H1 (cell line): ENCODE data around the gene POLR2A. TPM values are rescaled to one million over a fixed set of nuclear protein-coding genes. Genes with fewer than 3 reads are reported as not detected.

ENCODE experiments used
- BCL11A ChIP-seq, 2 experiments: IDR thresholded peaks; one replicate each; pipeline ENCODE4 v1.6.1; 2011; ENCODE audit warnings: low read depth in 2 of 2, low read length in 2 of 2, mild to moderate bottlenecking in 2 of 2
- BRCA1 ChIP-seq: IDR thresholded peaks from 2 replicates; pipeline ENCODE4 v1.6.1; 2012; ENCODE audit warnings: low read depth, low read length, improper control_type of control experiment
- CTBP2 ChIP-seq: IDR thresholded peaks from 2 replicates; pipeline ENCODE4 v1.7.0; 2011; ENCODE audit warnings: borderline replicate concordance, mild to moderate bottlenecking, moderate library complexity, mixed read lengths, low read length; ENCODE audit not compliant: insufficient read depth, insufficient read length
- KDM5A ChIP-seq: fragments of 200-600 bp; IDR thresholded peaks from 2 replicates; pipeline ENCODE4 v1.7.1; 2012; ENCODE audit warnings: mild to moderate bottlenecking, low read length, inconsistent platforms, mixed read lengths
- PHF8 ChIP-seq: fragments of 200-600 bp; sonication (generic); conservative IDR thresholded peaks from 2 replicates; pipeline ENCODE4 v1.7.1; 2012; ENCODE audit warnings: low read depth, mild to moderate bottlenecking, inconsistent platforms, low read length, moderate library complexity
- POLR2A ChIP-seq, 2 experiments: IDR thresholded peaks; 1 replicate in 1 of 2; 2 replicates in 1 of 2; pipeline ENCODE4 v1.6.1; 2011; ENCODE audit warnings: low read depth in 2 of 2, low read length in 2 of 2, mild to moderate bottlenecking in 2 of 2; ENCODE audit errors: control extremely low read depth in 1 of 2
- RAD21 ChIP-seq, 2 experiments: IDR thresholded peaks in 1 of 2; conservative IDR thresholded peaks in 1 of 2; 2 replicates each; pipeline ENCODE4 v1.6.1; 2011; ENCODE audit warnings: low read depth in 2 of 2, low read length in 2 of 2, improper control_type of control experiment in 1 of 2, inconsistent platforms in 1 of 2, mild to moderate bottlenecking in 1 of 2, moderate library complexity in 1 of 2
- RBBP5 ChIP-seq: IDR thresholded peaks from 2 replicates; pipeline ENCODE4 v1.7.1; 2012; ENCODE audit warnings: low read depth, mild to moderate bottlenecking, inconsistent platforms, low read length, moderate library complexity, borderline replicate concordance
- RFX5 ChIP-seq: IDR thresholded peaks from 2 replicates; pipeline ENCODE4 v1.6.1; 2011; ENCODE audit warnings: low read depth, low read length, improper control_type of control experiment, borderline replicate concordance
- SIN3A ChIP-seq, 2 experiments: IDR thresholded peaks in 1 of 2; conservative IDR thresholded peaks in 1 of 2; 2 replicates each; pipeline ENCODE4 v1.6.1; 2011 to 2012; ENCODE audit warnings: low read length in 2 of 2, improper control_type of control experiment in 1 of 2, low read depth in 1 of 2, mild to moderate bottlenecking in 1 of 2
- SIRT6 ChIP-seq: IDR thresholded peaks from one replicate; pipeline ENCODE4 v1.7.1; 2012; ENCODE audit warnings: low read length, inconsistent platforms
- SIX5 ChIP-seq: IDR thresholded peaks from 2 replicates; pipeline ENCODE4 v1.6.1; 2011; ENCODE audit warnings: mild to moderate bottlenecking, low read depth, low read length
- TAF1 ChIP-seq: IDR thresholded peaks from 2 replicates; pipeline ENCODE4 v1.6.1; 2011; ENCODE audit warnings: mild to moderate bottlenecking, low read depth, low read length
- polyA plus RNA-seq, 7 experiments: library from polyadenylated mRNA; depleted of rRNA in 3 of 7; stranded (reverse) in 5 of 7; unstranded in 2 of 7; fragments of >200 nt in 5 of 7; fragments of 200-250 nt in 2 of 7; gene quantifications; 1 replicate in 5 of 7; 2 replicates in 1 of 7; 4 replicates in 1 of 7; pipeline versions ENCODE4 v1.2.1 to v1.2.3, GENCODE V29; 2011 to 2013; ENCODE audit warnings: missing spikeins in 2 of 7, mixed read lengths in 2 of 7
- total RNA-seq: library from RNA; stranded (reverse); fragmentation: NEBNext Ultra II Directional; extraction: Animal tissue kit (Norgen Biotek cat#: 25700); gene quantifications from 2 replicates; pipeline ENCODE4 v1.2.1, GENCODE V29; 2021

The POLR2A gene
- total and polyA plus RNA-seq, 2 of the 8 experiments (the other 6 are each of a cell fraction or from before 2014, with no cell fraction given) = 26.8 to 150 TPM

GRCh38 chr17:7445619-7445968 is 38.6 kb upstream of the POLR2A start (continued):
- no peak for TF ChIP-seq RAD21 (IDR thresholded peaks at IDR 0.05 in 1 of 2, conservative IDR thresholded peaks at IDR 0.05 in 1 of 2; ENCODE audit: low read depth in 2 of 2, low read length in 2 of 2)
- TF ChIP-seq RFX5 = no peak
- TF ChIP-seq SIN3A (conservative IDR thresholded peaks at IDR 0.05 in 1 of 2, IDR thresholded peaks at IDR 0.05 in 1 of 2; ENCODE audit: low read depth in 1 of 2, low read length in 2 of 2) = no peak
- TF ChIP-seq BCL11A (IDR thresholded peaks at IDR 0.05; ENCODE audit: low read depth in 2 of 2, low read length in 2 of 2) = no peak
- no peak for TF ChIP-seq RBBP5
- no peak for TF ChIP-seq PHF8
- TF ChIP-seq POLR2A (IDR thresholded peaks at IDR 0.05; ENCODE audit: control extremely low read depth in 1 of 2, low read depth in 2 of 2, low read length in 2 of 2) = no peak
- no peak for TF ChIP-seq CTBP2
- TF ChIP-seq TAF1 = peak; percentile 28; the same call in 1 of the 2 replicates
- TF ChIP-seq BRCA1 = no peak
- no peak for TF ChIP-seq SIRT6
- no peak for TF ChIP-seq SIX5
- no peak for TF ChIP-seq KDM5A
